Stimulated activated CD8-positive, alpha-beta memory T cell treated with anti-CD3 and anti-CD28 coated beads, Interleukin-15, amount 100 ng/mL, for 1 hour (primary cell): ENCODE data around the gene PYGL.
"Not testable (repeated sequence)": the region's sequence is repeated elsewhere in the genome, so short reads cannot be mapped to it uniquely, and the experiment has no call there.

Experiments used
- DNase-seq: peaks from one replicate; pipeline ENCODE4 v3.0.0-alpha.2; 2020; ENCODE audit warnings: low read depth

The PYGL gene

GRCh38 chr14:50926851-50927386 is 17.4 kb downstream of the PYGL start:
- DNase-seq = no peak

GRCh38 chr14:50924843-50925242 is 19.4 kb downstream of the PYGL start:
- DNase-seq = no peak

GRCh38 chr14:50924236-50924635 is 20.0 kb downstream of the PYGL start:
- DNase-seq = no peak

- no peak for DNase-seq
These were observed 21.5 kb downstream of the PYGL start for GRCh38 chr14:50922803-50923202.

GRCh38 chr14:50920482-50921230 is 23.6 kb downstream of the PYGL start:
- no peak for DNase-seq

- DNase-seq = not testable (repeated sequence)
These were observed 24.8 kb downstream of the PYGL start for GRCh38 chr14:50919524-50919923.

- DNase-seq = no peak
These were observed 26.8 kb downstream of the PYGL start for GRCh38 chr14:50917449-50917848.

GRCh38 chr14:50910495-50911420 is 33.5 kb downstream of the PYGL start:
- no peak for DNase-seq

- DNase-seq = no peak
These were observed 37.8 kb downstream of the PYGL start for GRCh38 chr14:50906326-50907065.

GRCh38 chr14:50904719-50905118 is 39.6 kb downstream of the PYGL start:
- DNase-seq = no peak

- DNase-seq = no peak
These were observed 42.9 kb downstream of the PYGL start for GRCh38 chr14:50901361-50901760.

- no peak for DNase-seq
These were observed 46.6 kb downstream of the PYGL start for GRCh38 chr14:50897658-50898175.

GRCh38 chr14:50897005-50897404 is 47.3 kb downstream of the PYGL start:
- not testable (repeated sequence) for DNase-seq

GRCh38 chr14:50896421-50896820 is 47.9 kb downstream of the PYGL start:
- DNase-seq = not testable (repeated sequence)

GRCh38 chr14:50892255-50892654 is 52.0 kb downstream of the PYGL start:
- DNase-seq = no peak

GRCh38 chr14:50887476-50887875 is 56.8 kb downstream of the PYGL start:
- no peak for DNase-seq

- no peak for DNase-seq
These were observed 60.5 kb downstream of the PYGL start for GRCh38 chr14:50883827-50884197.

- no peak for DNase-seq
These were observed 61.1 kb downstream of the PYGL start for GRCh38 chr14:50882932-50883826.

GRCh38 chr14:50875359-50876070 is 68.8 kb downstream of the PYGL start:
- no peak for DNase-seq

GRCh38 chr14:50874757-50875156 is 69.5 kb downstream of the PYGL start:
- DNase-seq = no peak
